ENCODE results near the gene SLC22A23. TPM values are rescaled to one million over a fixed set of nuclear protein-coding genes. Genes with fewer than 3 reads are reported as not detected.

Gene SLC22A23
- total RNA-seq, 2 experiments from 2014 or later, result 0.75 to 0.83 TPM

DNA sequence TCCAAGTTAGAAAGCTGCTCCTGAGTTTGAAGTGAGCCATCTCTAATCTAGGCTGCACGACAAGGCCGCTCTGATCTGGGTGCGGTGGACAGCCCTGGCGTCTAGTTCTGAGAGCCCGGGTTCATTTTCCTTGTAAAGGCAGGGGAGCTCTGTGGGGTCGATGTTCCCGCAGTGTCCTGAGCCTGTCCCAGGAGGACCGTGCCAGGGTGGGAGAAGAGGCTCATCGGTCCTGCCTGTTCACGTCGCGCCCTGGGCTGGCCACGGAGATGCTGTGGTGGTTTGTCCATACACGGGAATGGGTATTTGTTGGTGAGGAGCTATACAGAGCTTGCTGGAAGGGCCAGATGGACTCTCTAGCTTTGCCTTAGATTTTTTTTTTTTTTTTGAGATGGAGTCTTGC, 171.1 kb downstream of the SLC22A23 start:
- DNase-seq, result no peak
- ChIA-PET POLR2A (no interaction called here), CTCF (interaction anchor here (1.5 kb wide), 1 partner anchor 447 kb away, joined by 3 read pairs; no protein-coding TSS in a partner anchor)
- H3K36me3 Mint-ChIP-seq (ENCODE audit: low read depth), result no peaks in the 10 kb centered on the region
- H3K9me3 Mint-ChIP-seq, result no peaks in the 10 kb centered on the region
- H3K4me3 Mint-ChIP-seq, result no peak overlapping the region
- no peaks in the 10 kb centered on the region for H3K4me1 Mint-ChIP-seq
- H3K27ac Mint-ChIP-seq, result no peak overlapping the region
- no peaks in the 10 kb centered on the region for H3K27me3 Mint-ChIP-seq

DNA sequence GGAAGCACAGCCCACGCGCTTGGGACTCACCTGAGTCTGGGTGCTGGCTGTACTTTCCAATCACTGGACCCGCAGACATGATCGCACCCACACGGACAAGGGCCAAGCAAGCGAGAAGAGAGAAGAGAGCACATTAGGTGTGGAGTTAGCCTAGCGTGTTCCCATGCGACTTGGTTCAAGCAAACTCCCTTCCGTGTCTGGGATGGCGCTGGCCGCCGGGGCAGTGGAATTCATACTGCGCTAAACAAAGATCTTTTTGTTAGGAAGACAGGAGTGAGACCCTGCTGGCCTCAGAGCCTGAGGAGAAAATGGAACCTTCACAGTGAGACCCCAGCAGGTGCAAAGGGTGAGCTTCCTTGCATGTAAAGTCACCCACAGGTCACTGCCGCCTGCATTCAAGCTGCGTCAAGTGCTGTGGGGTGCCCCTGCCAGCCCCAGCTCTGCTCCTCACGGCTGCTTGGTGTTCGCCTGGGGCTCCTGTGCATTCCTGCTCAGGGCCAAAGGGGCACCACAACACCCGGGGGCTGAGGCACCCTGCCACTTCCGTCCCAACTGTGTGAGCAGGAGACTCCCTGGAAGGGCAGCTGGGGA, 171.7 kb downstream of the SLC22A23 start:
- no peak overlapping the region for H3K4me3 Mint-ChIP-seq
- no peaks in the 10 kb centered on the region for H3K4me1 Mint-ChIP-seq
- H3K9me3 Mint-ChIP-seq, result no peaks in the 10 kb centered on the region
- no peaks in the 10 kb centered on the region for H3K27me3 Mint-ChIP-seq
- POLR2A ChIA-PET, result no interaction called here
- no peak for DNase-seq
- CTCF ChIA-PET, result interaction anchor here (1.5 kb wide), 1 partner anchor 447 kb away, joined by 3 read pairs; no protein-coding TSS in a partner anchor
- no peak overlapping the region for H3K27ac Mint-ChIP-seq
- H3K36me3 Mint-ChIP-seq (ENCODE audit: low read depth), result no peaks in the 10 kb centered on the region

DNA sequence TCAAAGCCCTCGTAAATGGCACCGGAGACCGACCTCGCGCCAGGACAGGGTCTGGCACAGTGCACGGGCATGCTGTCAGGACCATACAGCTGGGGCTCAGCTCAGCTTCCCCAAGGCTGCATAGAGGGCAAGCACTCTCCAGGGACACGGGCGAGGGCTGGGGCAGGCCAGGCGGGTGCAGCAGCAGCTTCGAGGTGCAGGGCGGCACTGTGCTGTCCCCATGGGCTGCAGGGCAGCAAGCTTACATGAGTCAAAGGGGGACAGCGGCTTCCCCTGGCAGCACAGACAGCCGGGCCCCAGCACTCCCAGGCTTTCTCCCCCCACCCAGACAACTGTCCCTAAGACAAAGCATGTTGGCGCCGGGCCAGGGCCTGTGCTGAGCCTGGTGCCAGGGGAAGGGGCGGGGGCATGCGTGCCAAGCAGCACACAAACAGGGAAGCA, 172.4 kb downstream of the SLC22A23 start:
- ChIA-PET POLR2A (no interaction called here), CTCF (no interaction called here)
- H3K4me1 Mint-ChIP-seq, result no peaks in the 10 kb centered on the region
- no peak for DNase-seq
- H3K27me3 Mint-ChIP-seq, result no peaks in the 10 kb centered on the region
- H3K4me3 Mint-ChIP-seq, result no peak overlapping the region
- H3K36me3 Mint-ChIP-seq (ENCODE audit: low read depth), result no peaks in the 10 kb centered on the region
- no peaks in the 10 kb centered on the region for H3K9me3 Mint-ChIP-seq
- H3K27ac Mint-ChIP-seq, result no peak overlapping the region

DNA sequence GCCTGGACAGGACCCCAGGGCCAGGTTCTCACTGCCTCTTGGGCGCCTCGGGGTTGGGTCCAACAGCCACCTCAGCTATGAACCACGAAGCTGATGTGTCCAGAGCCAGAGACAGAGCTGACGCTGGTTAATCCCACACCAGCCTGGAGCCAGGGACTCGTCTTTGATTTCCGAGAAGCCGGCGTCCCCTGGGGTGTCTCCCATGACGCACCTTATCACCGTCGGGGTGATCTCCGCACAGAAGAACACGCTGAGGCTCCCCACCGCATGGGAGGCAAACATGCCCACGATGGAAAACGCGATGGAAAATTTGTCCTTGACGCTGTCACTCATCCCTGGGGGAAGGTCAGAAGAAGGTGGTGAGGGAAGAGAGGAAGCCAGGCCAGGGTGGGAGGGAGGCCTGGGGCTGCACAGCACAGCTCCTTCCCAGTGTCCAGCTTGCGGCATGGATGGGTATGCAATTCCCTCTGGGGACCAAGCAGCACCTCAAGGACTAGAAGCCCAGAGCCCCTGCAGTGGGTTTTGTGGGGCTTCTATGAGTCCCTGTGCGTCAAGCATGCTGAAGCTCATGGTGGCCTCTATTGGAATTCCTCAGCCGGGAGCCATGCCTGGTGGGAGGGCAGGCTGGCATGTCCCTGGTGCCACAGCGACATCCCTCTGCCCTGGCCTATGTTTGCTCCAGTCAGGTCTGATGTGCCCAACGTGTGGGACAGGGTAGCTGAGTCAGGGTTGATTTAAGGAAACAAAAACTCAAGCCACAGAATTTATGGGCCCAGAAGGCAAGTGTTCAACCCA, 173.0 kb downstream of the SLC22A23 start:
- no peaks in the 10 kb centered on the region for H3K36me3 Mint-ChIP-seq (ENCODE audit: low read depth)

DNA sequence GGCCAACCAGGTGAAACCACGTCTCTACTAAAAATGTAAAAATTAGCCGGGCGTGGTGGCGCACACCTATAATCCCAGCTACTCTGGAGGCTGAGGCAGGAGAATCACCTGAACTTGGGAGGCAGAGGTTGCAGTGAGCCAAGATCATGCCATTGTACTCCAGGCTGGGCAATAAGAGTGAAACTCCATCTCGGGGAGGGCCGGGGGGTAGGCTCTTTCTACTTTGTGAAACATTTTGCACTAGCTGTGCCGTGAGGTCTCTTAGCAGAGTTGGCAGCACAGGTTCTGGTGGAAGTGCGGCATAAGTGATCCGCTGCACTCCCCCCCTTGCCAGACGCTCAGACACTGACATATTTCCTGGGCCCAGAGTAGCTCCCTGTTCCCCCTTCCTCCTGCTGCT, 173.6 kb downstream of the SLC22A23 start:
- DNase-seq, result no peak
- Mint-ChIP-seq H3K4me3 (no peak overlapping the region), H3K36me3 (ENCODE audit: low read depth) (no peaks in the 10 kb centered on the region), H3K4me1 (no peaks in the 10 kb centered on the region), H3K9me3 (no peaks in the 10 kb centered on the region), H3K27ac (no peak overlapping the region), H3K27me3 (no peaks in the 10 kb centered on the region)
- CTCF ChIA-PET, result interaction anchor here (4.5 kb wide), 1 partner anchor 448 kb away, joined by 50 read pairs; no protein-coding TSS in a partner anchor
- POLR2A ChIA-PET, result no interaction called here

More for the DNA sequence above, 173.0 kb downstream of the SLC22A23 start:
- no peak overlapping the region for H3K4me3 Mint-ChIP-seq
- ChIA-PET POLR2A (no interaction called here), CTCF (interaction anchor here (4.5 kb wide), 1 partner anchor 448 kb away, joined by 50 read pairs; no protein-coding TSS in a partner anchor)
- H3K4me1 Mint-ChIP-seq, result no peaks in the 10 kb centered on the region
- DNase-seq, result no peak
- H3K27ac Mint-ChIP-seq, result no peak overlapping the region
- H3K27me3 Mint-ChIP-seq, result no peaks in the 10 kb centered on the region
- H3K9me3 Mint-ChIP-seq, result no peaks in the 10 kb centered on the region

DNA sequence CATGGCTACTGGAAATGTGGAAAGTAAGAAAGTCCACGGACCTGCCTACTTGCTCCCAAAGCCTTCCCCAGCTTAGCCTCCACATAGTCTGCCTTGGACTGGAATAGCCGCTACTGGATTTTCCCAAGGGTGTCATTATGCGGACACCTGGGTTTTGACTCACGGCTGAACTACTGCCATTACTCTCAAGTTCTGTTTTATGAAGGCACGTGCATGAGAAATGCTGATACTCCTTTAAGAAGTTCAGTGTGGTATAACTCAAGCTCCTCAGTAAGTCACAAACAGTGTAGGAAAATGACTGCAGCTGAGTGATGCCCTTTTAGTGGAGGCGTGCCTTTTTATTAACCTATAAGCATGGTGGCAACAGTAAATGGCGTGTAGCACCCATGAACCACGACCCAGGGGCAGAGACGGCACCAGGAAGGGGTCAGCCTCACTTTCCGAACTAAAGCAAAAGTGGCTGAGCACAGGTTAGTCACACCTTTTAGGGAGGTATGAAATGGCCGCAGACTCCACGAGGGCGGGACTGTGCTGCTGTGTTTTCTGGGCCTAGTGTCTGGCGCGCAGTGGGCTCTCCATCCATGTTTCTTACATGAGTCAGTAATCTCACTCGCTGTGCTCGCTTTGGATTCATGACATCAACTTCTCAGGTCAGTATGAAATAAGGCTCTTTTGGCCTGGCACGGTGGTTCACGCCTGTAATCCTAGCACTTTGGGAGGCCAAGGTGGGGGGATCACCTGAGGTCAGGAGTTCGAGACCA, 174.2 kb downstream of the SLC22A23 start:
- CTCF ChIA-PET, result interaction anchor here (1.5 to 4.5 kb wide), 2 partner anchors 9 to 449 kb away, joined by 3 to 50 read pairs; no protein-coding TSS in a partner anchor
- no peak for DNase-seq
- Mint-ChIP-seq H3K36me3 (ENCODE audit: low read depth) (no peaks in the 10 kb centered on the region), H3K27ac (no peak overlapping the region), H3K4me1 (no peaks in the 10 kb centered on the region), H3K27me3 (no peaks in the 10 kb centered on the region), H3K4me3 (no peak overlapping the region), H3K9me3 (no peaks in the 10 kb centered on the region)
- POLR2A ChIA-PET, result interaction anchor here (1.6 kb wide), 1 partner anchor 23 kb away, joined by 4 read pairs; no protein-coding TSS in a partner anchor

DNA sequence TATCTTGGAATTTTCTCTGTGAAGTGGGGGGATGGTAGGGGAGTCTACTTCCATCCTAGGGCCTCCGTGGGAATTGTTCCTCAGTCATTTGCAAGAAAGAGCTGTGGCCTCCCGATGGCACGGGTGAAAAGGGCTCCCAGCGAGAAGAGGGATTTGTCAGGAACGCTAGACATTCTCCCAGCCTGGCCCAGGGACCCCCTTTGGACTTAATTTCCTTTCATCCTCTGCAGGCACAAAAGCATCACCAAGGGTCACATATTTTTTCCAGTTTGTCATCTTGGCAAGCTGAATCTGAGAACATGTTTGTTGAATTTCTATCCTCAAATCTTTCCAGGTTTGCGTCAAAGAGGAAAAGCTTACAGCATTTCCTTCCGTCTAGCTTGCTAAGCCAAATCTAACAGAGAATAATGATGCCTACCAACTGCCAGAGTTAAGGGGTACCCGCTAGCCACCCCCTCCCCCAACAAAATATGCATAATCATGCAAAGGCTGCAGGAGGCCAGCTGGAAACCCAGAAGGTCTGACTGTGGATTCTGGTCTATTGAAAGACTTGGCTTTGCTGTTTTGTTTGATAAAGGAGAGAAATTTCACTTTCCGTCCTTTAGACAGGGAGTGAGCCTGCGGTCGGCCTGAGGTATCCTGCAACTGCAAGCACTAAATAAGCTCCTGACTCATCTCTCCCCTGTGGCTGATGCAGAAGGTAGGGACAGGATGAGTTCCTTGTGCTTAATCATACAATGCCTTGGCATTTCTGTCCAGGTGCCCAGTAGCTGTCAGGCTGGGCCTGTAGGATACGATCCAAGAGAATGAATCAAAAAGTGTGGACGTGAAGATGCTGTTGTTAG, 175.0 kb downstream of the SLC22A23 start:
- POLR2A ChIA-PET, result interaction anchor here (1.6 kb wide), 1 partner anchor 23 kb away, joined by 4 read pairs; no protein-coding TSS in a partner anchor
- Mint-ChIP-seq H3K4me3 (no peak overlapping the region), H3K36me3 (ENCODE audit: low read depth) (no peaks in the 10 kb centered on the region), H3K4me1 (no peaks in the 10 kb centered on the region), H3K27me3 (no peaks in the 10 kb centered on the region), H3K27ac (no peak overlapping the region), H3K9me3 (no peaks in the 10 kb centered on the region)
- CTCF ChIA-PET, result interaction anchor here (1.4 to 4.5 kb wide), 4 partner anchors 10 to 450 kb away, joined by 3 to 50 read pairs (median 4); no protein-coding TSS in a partner anchor
- DNase-seq, result no peak

DNA sequence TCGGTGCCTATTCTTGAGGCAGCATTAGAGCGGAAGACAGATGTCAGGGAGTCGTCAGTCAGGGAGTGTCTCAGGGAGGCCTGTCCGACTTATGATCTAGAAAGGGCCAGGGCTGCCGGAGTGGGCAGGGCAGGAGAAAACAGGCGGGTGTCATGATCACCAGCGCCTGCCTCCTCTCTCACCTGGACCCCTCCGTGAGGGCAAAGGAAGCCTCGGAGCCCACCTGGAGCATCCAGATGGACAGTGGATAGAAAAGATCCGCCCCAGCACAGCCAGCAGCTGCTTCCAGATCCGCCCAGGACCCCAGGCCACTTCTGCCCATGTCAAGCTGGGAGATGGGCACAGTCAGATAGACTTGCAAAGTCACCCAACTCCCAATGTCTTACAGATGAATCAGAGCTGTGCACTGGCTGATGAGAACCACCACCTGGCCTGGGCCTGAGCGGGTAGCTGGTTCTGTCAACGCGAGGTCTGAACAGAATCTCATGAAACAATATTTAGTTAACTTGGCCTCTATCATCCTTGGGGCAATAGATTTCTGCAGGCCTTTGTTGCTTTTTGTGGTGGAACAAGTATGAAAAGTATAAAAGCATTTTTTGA, 175.9 kb downstream of the SLC22A23 start:
- POLR2A ChIA-PET, result interaction anchor here (1.6 kb wide), 1 partner anchor 22 kb away, joined by 4 read pairs; no protein-coding TSS in a partner anchor

DNA sequence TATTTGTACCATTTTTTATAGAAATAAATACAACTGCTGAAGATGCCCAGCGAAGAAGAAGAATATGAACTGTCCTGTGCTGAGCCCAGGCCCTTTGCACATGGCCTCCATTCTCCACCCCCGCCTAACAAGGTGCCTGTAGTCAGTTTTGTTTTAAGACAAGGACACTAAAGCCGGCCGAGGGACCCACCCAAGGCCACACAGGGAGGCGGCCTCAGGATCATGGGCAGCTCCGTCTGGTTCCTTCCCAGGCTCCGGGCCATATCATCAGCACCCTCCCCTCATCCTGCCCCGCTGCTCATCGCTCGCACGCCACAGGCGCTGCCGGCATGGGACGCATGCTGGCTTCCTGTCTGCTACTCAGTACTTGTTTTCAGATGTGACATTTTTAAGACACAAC, 176.8 kb downstream of the SLC22A23 start:
- Mint-ChIP-seq H3K27ac (no peak overlapping the region), H3K9me3 (no peaks in the 10 kb centered on the region), H3K27me3 (no peaks in the 10 kb centered on the region), H3K36me3 (ENCODE audit: low read depth) (no peaks in the 10 kb centered on the region), H3K4me1 (no peaks in the 10 kb centered on the region), H3K4me3 (no peak overlapping the region)
- ChIA-PET CTCF (interaction anchor here (0.6 to 4.5 kb wide), 18 partner anchors 12 to 945 kb away, joined by 3 to 50 read pairs (median 3); partner anchors contain the start of gene TUBB2A), POLR2A (no interaction called here)
- no peak for DNase-seq

More for the DNA sequence above, 175.9 kb downstream of the SLC22A23 start:
- no peak overlapping the region for H3K27ac Mint-ChIP-seq
- no peak for DNase-seq
- no peak overlapping the region for H3K4me3 Mint-ChIP-seq
- no peaks in the 10 kb centered on the region for H3K36me3 Mint-ChIP-seq (ENCODE audit: low read depth)
- H3K9me3 Mint-ChIP-seq, result no peaks in the 10 kb centered on the region
- CTCF ChIA-PET, result interaction anchor here (0.6 to 4.5 kb wide), 7 partner anchors 11 to 929 kb away, joined by 3 to 50 read pairs (median 5); no protein-coding TSS in a partner anchor
- H3K27me3 Mint-ChIP-seq, result no peaks in the 10 kb centered on the region
- no peaks in the 10 kb centered on the region for H3K4me1 Mint-ChIP-seq

DNA sequence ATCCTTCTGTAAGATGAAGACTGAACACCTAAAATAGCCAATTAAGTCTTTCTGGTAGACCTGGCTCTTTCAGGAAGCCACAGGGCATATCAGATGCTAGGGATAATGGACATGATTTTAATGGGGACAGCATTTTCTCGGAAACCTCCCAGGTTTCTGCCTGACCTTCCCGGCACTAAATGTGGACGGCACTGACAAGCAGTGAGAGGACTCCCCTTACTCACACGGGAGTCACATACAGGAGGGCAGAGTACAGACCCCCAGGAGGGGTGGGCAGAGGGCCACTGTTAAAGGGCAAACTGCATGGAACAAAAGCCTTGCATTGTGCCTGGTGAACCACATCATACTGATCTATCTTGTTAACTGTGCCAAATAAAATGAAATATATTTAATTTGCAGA, 178.2 kb downstream of the SLC22A23 start:
- Mint-ChIP-seq H3K4me3 (no peak overlapping the region), H3K27ac (no peak overlapping the region), H3K27me3 (no peaks in the 10 kb centered on the region), H3K36me3 (ENCODE audit: low read depth) (no peaks in the 10 kb centered on the region), H3K9me3 (no peaks in the 10 kb centered on the region), H3K4me1 (no peaks in the 10 kb centered on the region)
- POLR2A ChIA-PET, result no interaction called here
- no peak for DNase-seq
- CTCF ChIA-PET, result no interaction called here

DNA sequence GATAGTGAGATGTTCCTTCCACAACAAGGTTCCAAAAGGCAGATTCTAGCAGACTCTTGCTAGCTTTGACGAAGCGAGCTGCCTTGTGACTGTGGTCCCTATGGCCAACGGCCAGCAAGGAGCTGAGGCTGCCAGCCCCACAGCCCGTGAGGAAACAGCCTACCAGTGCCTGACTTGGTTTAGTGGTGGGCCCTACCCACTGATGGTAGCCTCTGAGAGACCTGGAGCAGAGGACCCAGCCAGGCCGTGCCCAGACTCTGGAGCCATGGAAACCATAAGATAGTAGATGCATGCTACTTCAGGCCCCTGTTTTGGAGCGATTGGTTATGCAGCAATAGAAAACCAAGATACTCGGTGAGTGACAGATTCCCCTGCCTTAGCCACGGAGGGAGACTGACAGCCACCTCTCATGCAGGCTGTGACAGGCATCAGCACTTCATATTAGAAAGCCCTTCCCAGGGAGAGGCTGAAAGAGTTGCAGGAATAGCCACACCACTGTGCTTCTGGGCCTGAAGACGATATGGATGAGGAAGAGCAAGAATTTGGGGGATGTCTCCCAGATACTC, 178.9 kb downstream of the SLC22A23 start:
- H3K27ac Mint-ChIP-seq, result no peak overlapping the region
- POLR2A ChIA-PET, result no interaction called here
- no peaks in the 10 kb centered on the region for H3K4me1 Mint-ChIP-seq
- no peak overlapping the region for H3K4me3 Mint-ChIP-seq
- no peak for DNase-seq
- H3K36me3 Mint-ChIP-seq (ENCODE audit: low read depth), result no peaks in the 10 kb centered on the region
- no peaks in the 10 kb centered on the region for H3K27me3 Mint-ChIP-seq
- H3K9me3 Mint-ChIP-seq, result no peaks in the 10 kb centered on the region
- CTCF ChIA-PET, result interaction anchor here (3.0 kb wide), 1 partner anchor 455 kb away, joined by 12 read pairs; no protein-coding TSS in a partner anchor
